H9 (cell line): ENCODE data around the gene MKRN1. TPM values are rescaled to one million over a fixed set of nuclear protein-coding genes. Genes with fewer than 3 reads are reported as not detected.

ENCODE experiments used
- DNase-seq: peaks from one replicate; pipeline ENCODE4 v3.0.0-alpha.2; 2017
- H2AFZ ChIP-seq: one replicate; pipeline ENCODE4 v1.6.1; 2013; ENCODE audit warnings: mild to moderate bottlenecking, low read length, control low read depth, moderate library complexity
- H2AK5ac ChIP-seq: 2 replicates; pipeline ENCODE4 v1.6.1; 2013; ENCODE audit warnings: low read length, control low read depth, mixed read lengths; ENCODE audit not compliant: insufficient read length
- H2BK120ac ChIP-seq: one replicate; pipeline ENCODE4 v1.6.1; 2013; ENCODE audit warnings: low read depth, mild to moderate bottlenecking, low read length, control low read depth, inconsistent platforms; ENCODE audit not compliant: poor library complexity, severe bottlenecking
- H2BK12ac ChIP-seq: 2 replicates; pipeline ENCODE4 v1.6.1; 2013; ENCODE audit warnings: low read length, control low read depth, mixed read lengths, low read depth; ENCODE audit not compliant: insufficient read length
- H2BK15ac ChIP-seq: 2 replicates; pipeline ENCODE4 v1.6.1; 2013; ENCODE audit warnings: low read depth, low read length, control low read depth
- H2BK20ac ChIP-seq: one replicate; pipeline ENCODE4 v1.6.1; 2013; ENCODE audit warnings: low read depth, mild to moderate bottlenecking, low read length, control low read depth, inconsistent platforms; ENCODE audit not compliant: poor library complexity, severe bottlenecking
- H2BK5ac ChIP-seq: 2 replicates; pipeline ENCODE4 v1.6.1; 2013; ENCODE audit warnings: low read length, control low read depth, mixed read lengths; ENCODE audit not compliant: insufficient read length
- H3K14ac ChIP-seq: 2 replicates; pipeline ENCODE4 v1.6.1; 2013; ENCODE audit warnings: low read length, control low read depth; ENCODE audit not compliant: insufficient read depth
- H3K18ac ChIP-seq: 2 replicates; pipeline ENCODE4 v1.6.1; 2013; ENCODE audit warnings: low read depth, mild to moderate bottlenecking, mixed read lengths, low read length, control low read depth; ENCODE audit not compliant: insufficient read length
- H3K23ac ChIP-seq: 2 replicates; pipeline ENCODE4 v1.6.1; 2013; ENCODE audit warnings: low read length, control low read depth, mixed read lengths, low read depth; ENCODE audit not compliant: insufficient read length
- H3K23me2 ChIP-seq: 2 replicates; pipeline ENCODE4 v1.6.1; 2013; ENCODE audit warnings: low read depth, mild to moderate bottlenecking, mixed read lengths, low read length, control low read depth; ENCODE audit not compliant: insufficient read length, poor library complexity, severe bottlenecking
- H3K27ac ChIP-seq: 2 replicates; pipeline ENCODE4 v1.5.1; 2013; ENCODE audit warnings: low read length, control low read depth, mixed read lengths, low read depth; ENCODE audit not compliant: insufficient read length
- H3K27me3 ChIP-seq: 2 replicates; pipeline ENCODE4 v1.6.1; 2013; ENCODE audit warnings: low read length, control low read depth, inconsistent platforms; ENCODE audit not compliant: insufficient read depth
- H3K4ac ChIP-seq: 2 replicates; pipeline ENCODE4 v1.6.1; 2013; ENCODE audit warnings: low read depth, mild to moderate bottlenecking, control low read depth, inconsistent platforms, low read length, moderate library complexity
- H3K4me1 ChIP-seq: 2 replicates; pipeline ENCODE4 v1.6.1; 2013; ENCODE audit warnings: low read length, control low read depth, inconsistent platforms; ENCODE audit not compliant: insufficient read depth
- H3K4me2 ChIP-seq: 2 replicates; pipeline ENCODE4 v1.6.1; 2013; ENCODE audit warnings: low read length, control low read depth, mixed read lengths; ENCODE audit not compliant: insufficient read length, insufficient read depth
- H3K56ac ChIP-seq: 2 replicates; pipeline ENCODE4 v1.6.1; 2013; ENCODE audit warnings: low read depth, mild to moderate bottlenecking, mixed read lengths, low read length, control low read depth; ENCODE audit not compliant: insufficient read length
- H3K79me1 ChIP-seq: 2 replicates; pipeline ENCODE4 v1.6.1; 2013; ENCODE audit warnings: low read depth, mild to moderate bottlenecking, moderate library complexity, low read length, control low read depth, inconsistent platforms; ENCODE audit not compliant: insufficient read depth, poor library complexity, severe bottlenecking
- H3K79me2 ChIP-seq: 2 replicates; pipeline ENCODE4 v1.6.1; 2013; ENCODE audit warnings: low read length, control low read depth, inconsistent platforms; ENCODE audit not compliant: insufficient read depth
- H3K9ac ChIP-seq: 2 replicates; pipeline ENCODE4 v1.6.1; 2013; ENCODE audit warnings: low read length, control low read depth, mixed read lengths; ENCODE audit not compliant: insufficient read length; ENCODE audit errors: extremely low read depth
- H3K9me3 ChIP-seq: one replicate; pipeline ENCODE4 v1.6.1; 2013; ENCODE audit warnings: low read depth, low read length, inconsistent platforms; ENCODE audit not compliant: control insufficient read depth
- H3T11ph ChIP-seq: one replicate; pipeline ENCODE4 v1.6.1; 2013; ENCODE audit warnings: mild to moderate bottlenecking, low read length, control low read depth, inconsistent platforms
- H4K20me1 ChIP-seq: one replicate; pipeline ENCODE4 v1.6.1; 2013; ENCODE audit not compliant: control insufficient read depth, insufficient read length, insufficient read depth
- H4K5ac ChIP-seq: 2 replicates; pipeline ENCODE4 v1.6.1; 2013; ENCODE audit warnings: low read depth, mild to moderate bottlenecking, mixed read lengths, low read length, control low read depth; ENCODE audit not compliant: insufficient read length
- H4K8ac ChIP-seq: replicated peaks from 2 replicates; pipeline ENCODE4 v1.6.1; 2013; ENCODE audit warnings: low read length, control low read depth, mixed read lengths, low read depth; ENCODE audit not compliant: insufficient read length
- H4K91ac ChIP-seq: 2 replicates; pipeline ENCODE4 v1.6.1; 2013; ENCODE audit warnings: low read depth, mild to moderate bottlenecking, moderate library complexity, mixed read lengths, low read length, control low read depth; ENCODE audit not compliant: insufficient read length
- H3K27ac Mint-ChIP-seq, 3 experiments: 2 replicates in 2 of 3; 3 replicates in 1 of 3; pipeline ENCODE4 v1.8.0; 2020 to 2021; ENCODE audit warnings: mixed read lengths in 3 of 3, mild to moderate bottlenecking in 1 of 3, moderate library complexity in 1 of 3
- H3K27me3 Mint-ChIP-seq: 2 replicates; pipeline ENCODE4 v1.8.0; 2021; ENCODE audit warnings: low read depth, mild to moderate bottlenecking, moderate library complexity, mixed read lengths
- H3K36me3 Mint-ChIP-seq, 3 experiments: 2 replicates in 2 of 3; 3 replicates in 1 of 3; pipeline ENCODE4 v1.8.0; 2020 to 2021; ENCODE audit warnings: low read depth in 3 of 3, mixed read lengths in 3 of 3; ENCODE audit not compliant: insufficient read depth in 1 of 3
- H3K4me1 Mint-ChIP-seq, 2 experiments: 2 replicates each; pipeline ENCODE4 v1.8.0; 2020; ENCODE audit warnings: mixed read lengths in 2 of 2
- H3K4me3 Mint-ChIP-seq, 2 experiments: 2 replicates in 1 of 2; 3 replicates in 1 of 2; pipeline ENCODE4 v1.8.0; 2020 to 2021; ENCODE audit warnings: mild to moderate bottlenecking in 2 of 2, mixed read lengths in 2 of 2, moderate library complexity in 1 of 2
- H3K9me3 Mint-ChIP-seq, 2 experiments: 2 replicates in 1 of 2; 3 replicates in 1 of 2; pipeline ENCODE4 v1.8.0; 2020; ENCODE audit warnings: mild to moderate bottlenecking in 2 of 2, mixed read lengths in 2 of 2, moderate library complexity in 1 of 2
- WGBS: extraction: QIAGEN DNeasy Blood & Tissue Kit; methylation state at CpG from one replicate; pipeline ENCODE4 v1.1.7; 2013; ENCODE audit warnings: missing lambda C conversion rate, low lambda C conversion rate, mixed read lengths; ENCODE audit not compliant: insufficient read length; ENCODE audit errors: extremely low coverage; 5-methylcytosine and 5-hydroxymethylcytosine counted together
- total RNA-seq: library from RNA; stranded (reverse); gene quantifications from 2 replicates; pipeline ENCODE4 v1.2.1, GENCODE V29; 2021
- TF ChIP-seq, protein P1 (sequence below): fragments of 200-600 bp; sonication (generic); conservative IDR thresholded peaks from 3 replicates; pipeline ENCODE4 v1.8.0; 2021; ENCODE audit warnings: antibody characterized with exemption, mild to moderate bottlenecking

Gene MKRN1
- total RNA-seq, 1 experiment from 2014 or later: 106 TPM

DNA sequence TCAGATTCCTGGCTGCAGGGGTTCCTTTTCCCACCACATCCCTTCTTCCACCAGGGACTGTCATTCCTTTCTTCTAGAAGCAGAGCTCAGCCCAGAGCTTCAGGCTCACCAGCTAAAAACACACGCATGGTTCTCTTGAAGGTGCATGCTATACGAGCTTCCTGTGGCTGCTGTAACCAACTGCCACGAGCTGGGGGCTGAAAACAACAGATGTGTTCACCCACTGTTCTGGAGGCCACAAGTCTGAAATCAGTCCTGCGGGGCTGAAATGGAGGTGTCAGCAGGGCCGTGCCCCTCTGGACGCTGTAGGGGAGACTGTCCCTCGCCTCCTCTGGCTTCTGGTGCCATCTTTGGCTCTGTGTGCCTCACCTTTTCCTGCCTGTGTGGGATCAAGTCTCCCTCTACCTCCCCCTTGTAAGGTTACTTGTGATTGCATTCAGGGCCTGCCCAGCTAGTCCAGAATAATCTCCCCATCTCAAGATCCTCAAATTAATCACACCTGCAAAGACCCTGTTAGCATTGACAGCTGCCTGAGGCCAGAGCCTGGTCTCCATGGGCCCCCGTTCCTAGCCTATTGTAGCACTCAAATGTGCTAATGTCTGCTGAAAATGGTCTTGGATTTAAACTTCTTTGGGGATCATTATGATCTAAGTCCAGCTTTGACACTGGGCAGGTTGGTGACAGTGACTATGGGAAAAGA is 61.7 kb downstream of the MKRN1 start:
- WGBS: no CpG with 5 or more reads among the region's 8 CpGs
- TF ChIP-seq, protein P1, sequence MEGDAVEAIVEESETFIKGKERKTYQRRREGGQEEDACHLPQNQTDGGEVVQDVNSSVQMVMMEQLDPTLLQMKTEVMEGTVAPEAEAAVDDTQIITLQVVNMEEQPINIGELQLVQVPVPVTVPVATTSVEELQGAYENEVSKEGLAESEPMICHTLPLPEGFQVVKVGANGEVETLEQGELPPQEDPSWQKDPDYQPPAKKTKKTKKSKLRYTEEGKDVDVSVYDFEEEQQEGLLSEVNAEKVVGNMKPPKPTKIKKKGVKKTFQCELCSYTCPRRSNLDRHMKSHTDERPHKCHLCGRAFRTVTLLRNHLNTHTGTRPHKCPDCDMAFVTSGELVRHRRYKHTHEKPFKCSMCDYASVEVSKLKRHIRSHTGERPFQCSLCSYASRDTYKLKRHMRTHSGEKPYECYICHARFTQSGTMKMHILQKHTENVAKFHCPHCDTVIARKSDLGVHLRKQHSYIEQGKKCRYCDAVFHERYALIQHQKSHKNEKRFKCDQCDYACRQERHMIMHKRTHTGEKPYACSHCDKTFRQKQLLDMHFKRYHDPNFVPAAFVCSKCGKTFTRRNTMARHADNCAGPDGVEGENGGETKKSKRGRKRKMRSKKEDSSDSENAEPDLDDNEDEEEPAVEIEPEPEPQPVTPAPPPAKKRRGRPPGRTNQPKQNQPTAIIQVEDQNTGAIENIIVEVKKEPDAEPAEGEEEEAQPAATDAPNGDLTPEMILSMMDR: no peak
- no peaks in the 10 kb centered on the region for H3K9me3 ChIP-seq
- no peaks in the 10 kb centered on the region for H3K27me3 ChIP-seq
- DNase-seq: no peak
- H3K4me2 ChIP-seq: no peak overlapping the region
- H2BK120ac ChIP-seq: no peak overlapping the region
- no peak overlapping the region for H3K14ac ChIP-seq
- no peak overlapping the region for H2BK5ac ChIP-seq
- H3K4me1 ChIP-seq: no peaks in the 10 kb centered on the region
- no peak overlapping the region for H4K91ac ChIP-seq
- H4K5ac ChIP-seq: no peak overlapping the region
- no peak overlapping the region for H2AFZ ChIP-seq
- no peak overlapping the region for H3K4ac ChIP-seq
- H3K27ac ChIP-seq: no peak overlapping the region
- no peak overlapping the region for H2BK15ac ChIP-seq
- H3K4me1 Mint-ChIP-seq: 0 out of 4 replicates have a peak, but pooled peaks cover 0 to 3% of the 10 kb centered on the region in 2 experiments
- H3K23me2 ChIP-seq: no peaks in the 10 kb centered on the region
- no peak overlapping the region for H4K8ac ChIP-seq
- H3K79me2 ChIP-seq: no peaks in the 10 kb centered on the region
- no peak overlapping the region for H3K9ac ChIP-seq
- H2BK12ac ChIP-seq: no peak overlapping the region
- no peak overlapping the region for H3K23ac ChIP-seq
- H3K18ac ChIP-seq: no peak overlapping the region
- no peaks in the 10 kb centered on the region for H3K79me1 ChIP-seq
- H3T11ph ChIP-seq: no peak overlapping the region
- no peaks in the 10 kb centered on the region for H3K27me3 Mint-ChIP-seq
- H2AK5ac ChIP-seq: no peak overlapping the region
- no peak overlapping the region for H2BK20ac ChIP-seq
- H3K9me3 Mint-ChIP-seq: no peaks in the 10 kb centered on the region
- no peak overlapping the region for H3K4me3 Mint-ChIP-seq
- H4K20me1 ChIP-seq: no peaks in the 10 kb centered on the region
- H3K36me3 Mint-ChIP-seq: peaks cover 4 to 25% (median 11%) of the 10 kb centered on the region in 3 experiments; a peak in 5 of 7 replicates
- H3K56ac ChIP-seq: no peak overlapping the region
- peak overlapping the region in 1 of 3 experiments; percentile 63; a peak in 1 of 7 replicates for H3K27ac Mint-ChIP-seq
